ENCODE results near the gene NABP2.
"Not testable (repeated sequence)": the region's sequence is repeated elsewhere in the genome, so short reads cannot be mapped to it uniquely, and the experiment has no call there.

Gene NABP2

GRCh38 chr12:56224102-56224701 lies at the start of gene NABP2:
Gene NABP2, plus strand, starts transcription at chr12:56224342. Its CDS starts 515 bp downstream, at chr12:56224857.
- peak; percentile 97 to 98 for DNase-seq

DNA sequence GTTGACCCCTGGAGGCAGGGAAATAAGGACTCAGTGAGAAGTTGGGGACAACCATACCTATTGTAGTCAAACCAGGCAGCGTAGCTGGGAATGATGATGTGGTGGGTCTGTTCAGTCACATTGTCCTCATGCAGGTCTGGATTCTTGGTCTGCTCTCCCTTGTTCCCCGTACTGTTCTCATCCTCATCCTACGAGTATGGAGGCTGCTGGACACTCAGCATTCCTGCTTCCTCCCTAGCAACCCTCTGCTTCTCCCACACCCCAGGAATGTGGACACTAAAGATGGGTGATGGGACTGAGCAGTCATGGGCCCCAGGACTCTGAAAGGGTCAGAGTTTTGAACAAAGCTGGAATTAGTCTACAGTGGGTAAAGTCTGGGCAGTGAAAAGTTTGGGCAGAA lies 45.8 kb upstream of the NABP2 start:
- DNase-seq, result no peak

GRCh38 chr12:56186957-56187356 lies 37.2 kb upstream of the NABP2 start:
- DNase-seq, result no peak

- DNase-seq, result no peak
Observed at GRCh38 chr12:56188131-56188777, 35.9 kb upstream of the NABP2 start.

DNA sequence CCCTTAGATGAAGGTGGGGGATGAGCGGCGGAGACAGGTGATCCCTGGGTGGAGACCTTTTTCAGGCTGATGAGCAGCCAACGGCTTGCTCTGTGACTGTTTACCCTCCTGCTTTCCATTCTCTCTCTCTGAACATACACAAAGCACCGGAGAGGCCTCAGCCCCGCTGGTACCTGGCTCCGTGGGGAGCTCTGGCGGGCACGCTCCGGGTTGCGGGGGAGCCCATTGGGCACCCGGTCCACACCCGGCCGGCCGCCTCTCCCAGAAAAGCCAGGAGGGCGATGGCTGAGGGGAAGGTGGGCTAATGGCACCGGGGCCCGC lies 35.4 kb upstream of the NABP2 start:
- DNase-seq, result peak in 1 of 2 donors; percentile 40

DNA sequence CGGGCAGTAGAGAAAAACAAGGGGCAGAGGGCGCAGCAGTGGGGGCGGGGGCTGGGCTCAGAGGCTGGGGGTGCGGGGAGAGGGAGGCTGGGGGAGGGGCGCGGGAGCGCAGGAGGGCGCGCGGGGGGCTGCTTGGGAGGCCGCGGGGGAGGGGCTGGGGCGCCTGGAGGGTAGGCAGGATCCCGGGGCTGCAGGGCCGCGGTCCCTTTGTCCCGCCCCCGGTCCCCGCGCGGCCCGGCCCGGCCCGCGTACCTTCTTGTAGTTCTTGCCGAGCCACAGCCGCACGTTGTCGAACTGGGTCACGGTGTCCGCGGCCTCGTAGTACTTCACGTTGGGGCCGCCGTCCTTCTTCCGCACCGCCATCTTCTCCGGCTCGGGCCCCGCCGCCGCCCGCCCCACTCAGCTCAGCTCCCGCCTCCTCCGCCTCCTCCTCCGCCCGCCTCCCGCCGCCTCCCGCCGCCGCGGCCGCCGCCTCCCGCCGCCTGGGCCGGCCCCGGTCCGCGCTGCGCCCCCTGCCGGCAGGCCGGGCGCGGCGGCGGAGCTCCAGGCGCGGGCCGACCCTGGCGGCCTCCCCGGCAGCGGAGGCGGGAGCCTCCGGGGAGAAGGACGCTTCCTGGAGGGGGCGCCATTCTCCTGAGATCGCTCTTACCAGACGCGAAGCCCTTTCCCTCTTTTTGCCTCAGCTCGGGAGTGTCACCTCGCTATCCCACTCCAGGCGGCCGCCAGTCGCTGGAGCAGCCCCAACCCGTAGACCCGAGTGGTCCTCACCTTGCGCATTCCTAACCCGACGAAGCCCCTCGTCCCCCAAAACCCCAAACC lies 34.8 kb upstream of the NABP2 start, which contains the start of gene SMARCC2:
Gene SMARCC2, minus strand, starts transcription at position 385 of the 819 bp plus-strand sequence. Its CDS starts 22 bp downstream, at position 363.
- DNase-seq, result peak; percentile 63 to 69

DNA sequence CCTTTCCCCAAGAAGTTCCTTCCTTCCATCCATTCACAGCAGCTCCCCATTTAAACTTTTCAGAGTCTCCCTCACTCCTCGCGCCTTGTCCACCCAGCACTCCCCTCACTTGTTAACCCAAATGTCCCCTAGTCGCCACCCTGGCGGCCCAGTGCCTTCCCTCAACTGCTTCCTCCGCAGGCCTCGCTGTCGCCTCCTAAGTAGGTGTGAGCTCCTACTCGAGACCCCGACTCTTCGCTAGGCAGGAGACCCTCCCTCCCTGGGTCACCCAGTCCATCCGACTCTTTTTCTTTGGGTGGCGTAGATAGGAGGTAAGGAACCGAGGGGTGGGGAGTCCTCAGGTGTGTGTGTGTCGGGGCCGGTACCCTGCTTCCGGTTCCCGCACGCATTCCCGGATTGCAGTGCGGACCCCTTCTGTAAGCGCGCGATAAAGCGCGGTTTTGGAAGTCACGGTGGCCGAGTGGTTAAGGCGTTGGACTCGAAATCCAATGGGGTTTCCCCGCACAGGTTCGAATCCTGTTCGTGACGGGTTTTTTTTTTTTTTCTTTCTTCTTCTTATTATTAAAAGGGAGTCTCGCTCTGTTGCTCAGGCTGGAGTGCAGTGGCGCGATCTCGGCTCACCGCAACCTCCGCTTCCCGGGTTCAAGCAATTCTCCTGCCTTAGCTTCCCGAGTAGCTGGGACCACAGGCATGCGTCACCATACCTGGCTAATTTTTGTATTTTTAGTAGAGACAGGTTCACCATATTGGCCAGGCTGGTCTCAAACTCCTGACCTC lies 34.0 kb upstream of the NABP2 start:
- DNase-seq, result peak; percentile 40 to 56

DNA sequence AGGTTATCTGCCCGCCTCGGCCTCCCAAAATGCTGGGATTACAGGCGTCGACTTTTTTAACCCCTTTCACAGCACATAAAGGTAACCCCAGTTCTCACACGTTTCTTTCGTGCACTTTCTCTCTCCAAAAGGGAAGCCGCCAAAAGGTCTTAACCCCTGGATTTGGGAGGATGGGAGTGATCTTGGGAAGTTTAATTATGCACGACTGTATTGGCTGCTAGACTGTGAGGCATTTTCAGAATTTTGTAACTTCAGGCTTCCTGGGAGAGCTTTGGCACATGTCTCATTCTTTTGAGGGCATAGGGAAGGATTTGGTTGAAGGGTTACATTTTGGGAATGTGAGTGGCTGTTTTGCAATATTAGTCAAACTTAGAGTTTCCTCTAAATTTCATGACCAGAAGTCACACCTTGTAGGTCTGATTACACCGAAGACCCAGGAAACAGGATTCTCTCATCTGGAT lies 33.4 kb upstream of the NABP2 start:
- no peak for DNase-seq

GRCh38 chr12:56192582-56192981 lies 31.6 kb upstream of the NABP2 start:
- no peak for DNase-seq

DNA sequence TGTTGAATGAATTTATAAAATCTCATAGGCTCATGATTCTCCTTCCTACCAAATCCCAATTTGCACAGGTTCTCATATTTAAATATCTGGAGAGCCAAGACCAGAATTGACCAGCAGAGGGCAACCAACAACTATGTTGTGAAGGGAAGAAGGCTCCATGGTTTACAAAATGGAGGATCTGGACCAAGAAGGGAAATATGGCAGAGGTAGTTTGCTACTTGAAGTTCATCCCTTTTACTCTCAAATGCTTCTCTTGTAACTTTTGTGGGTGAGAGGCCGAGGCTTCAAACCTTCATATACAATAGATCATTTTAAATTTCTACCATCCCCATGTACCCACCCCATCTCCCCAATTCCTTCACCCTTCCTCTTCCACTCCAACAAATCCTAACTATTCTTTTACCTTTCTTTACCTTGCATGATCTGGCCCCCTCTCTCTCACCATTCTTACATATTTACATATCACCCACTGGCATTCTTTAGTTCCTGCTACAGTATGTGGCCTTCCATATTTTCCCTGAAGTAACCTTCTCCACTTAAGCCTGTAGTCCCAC lies 31.0 kb upstream of the NABP2 start:
- DNase-seq, result peak; percentile 32 to 74

GRCh38 chr12:56196818-56197550 lies 27.2 kb upstream of the NABP2 start:
- DNase-seq, result not testable (repeated sequence)

DNA sequence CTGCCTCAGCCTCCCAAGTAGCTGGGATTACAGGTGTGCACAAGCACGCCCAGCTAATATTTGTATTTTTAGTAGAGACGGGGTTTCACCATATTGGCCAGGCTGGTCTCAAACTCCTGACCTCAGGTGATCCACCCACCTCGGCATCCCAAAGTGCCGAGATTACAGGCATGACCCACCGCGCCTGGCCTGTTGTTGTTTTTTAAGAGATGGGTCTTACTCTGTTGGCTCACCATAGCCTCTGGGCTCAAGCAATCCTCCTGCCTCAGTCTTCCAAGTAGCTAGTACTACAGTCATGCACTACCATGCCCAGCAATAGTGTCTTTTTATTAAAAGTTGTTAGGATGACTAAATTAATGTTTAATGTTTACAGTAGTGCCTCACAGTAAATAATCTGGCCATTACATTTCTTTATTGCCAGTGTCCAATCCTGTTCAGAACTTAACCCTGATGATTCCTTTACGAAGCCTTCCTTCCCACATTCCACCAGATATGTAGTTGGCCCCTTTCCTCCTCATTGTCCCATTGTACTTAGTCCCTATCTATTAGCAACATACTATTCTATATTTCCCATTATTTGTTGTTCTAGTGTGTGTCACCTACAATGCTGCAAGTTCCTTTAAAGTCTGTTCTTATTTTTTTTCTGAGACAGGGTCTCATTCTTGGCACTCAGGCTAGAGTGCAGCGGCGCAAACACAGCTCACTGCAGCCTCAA lies 26.1 kb upstream of the NABP2 start:
- no peak for DNase-seq

DNA sequence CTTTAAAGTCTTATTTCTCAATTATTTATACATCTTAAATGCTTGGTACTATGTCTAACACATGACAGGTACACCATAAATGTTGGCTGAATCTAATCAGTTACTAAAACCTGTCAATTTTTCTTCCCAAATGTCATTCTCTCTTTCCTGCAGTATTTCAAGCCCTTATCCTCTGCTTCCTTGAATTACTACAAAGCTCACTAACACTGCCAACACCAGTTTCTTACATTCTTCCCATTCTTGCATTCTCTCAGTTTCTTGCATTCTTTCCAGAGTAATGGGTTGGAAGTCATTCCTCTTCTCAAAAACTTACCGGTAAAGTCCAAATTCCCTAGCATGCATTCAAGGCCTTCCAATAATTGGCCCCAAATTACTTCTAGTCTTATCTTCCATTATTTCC lies 25.3 kb upstream of the NABP2 start:
- DNase-seq, result no peak

DNA sequence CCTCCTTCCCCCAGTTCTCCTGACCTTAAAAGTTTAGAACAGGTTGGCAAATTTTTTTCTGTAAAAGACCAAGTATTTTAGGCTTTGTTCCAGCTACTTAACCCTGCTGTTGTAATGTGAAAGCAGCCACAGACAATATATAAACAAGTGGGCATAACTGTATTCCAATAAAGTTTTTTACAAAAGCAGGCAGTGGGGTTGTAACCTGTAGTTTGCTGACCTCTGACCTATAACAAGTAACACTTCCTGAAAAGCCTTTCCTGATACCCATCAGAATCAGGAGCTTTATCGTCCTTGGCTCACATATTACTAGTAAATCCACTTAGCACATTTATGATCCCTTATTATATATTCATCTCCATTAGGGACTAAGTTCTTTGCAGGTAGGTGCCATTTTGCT lies 21.8 kb upstream of the NABP2 start:
- no peak for DNase-seq

DNA sequence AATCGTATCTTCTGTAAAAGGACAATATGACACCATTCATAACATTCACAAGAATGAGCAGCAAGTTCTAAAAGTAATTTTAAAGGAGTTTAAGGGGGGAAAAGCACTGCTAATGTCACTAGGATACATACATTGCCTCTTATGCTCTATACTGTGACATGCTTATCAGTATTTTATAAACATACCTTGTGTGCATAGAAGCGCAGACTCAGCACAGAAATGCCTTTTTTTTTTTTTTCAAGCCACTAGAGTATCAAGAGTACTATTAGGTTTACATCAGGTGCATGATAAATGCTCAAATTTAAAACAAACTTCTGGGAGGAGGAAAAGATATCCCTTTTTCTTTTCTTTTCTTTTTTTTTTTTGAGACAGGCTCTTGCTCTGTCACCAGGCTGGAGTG lies 21.3 kb upstream of the NABP2 start:
- no peak for DNase-seq

DNA sequence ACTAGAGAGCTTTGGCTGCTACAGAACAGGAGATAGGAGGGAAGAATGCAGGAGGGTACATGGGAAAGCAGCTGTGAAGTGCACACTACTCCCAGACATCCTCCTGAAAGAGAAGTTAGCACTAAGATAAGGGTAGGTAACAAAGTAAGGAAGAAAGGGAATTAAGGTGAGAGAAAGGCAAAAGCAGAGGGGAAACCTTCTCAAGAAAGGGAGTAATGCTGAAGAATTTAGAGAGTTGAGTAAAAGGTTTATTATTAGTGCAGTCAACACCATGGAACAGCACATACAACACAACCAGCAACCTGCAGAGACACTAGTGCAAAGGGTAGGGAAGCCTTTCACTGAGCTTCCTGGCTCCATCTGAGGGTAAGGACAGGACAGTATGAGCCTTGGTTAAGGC lies 19.9 kb upstream of the NABP2 start:
- DNase-seq, result no peak

- no peak for DNase-seq
Observed at GRCh38 chr12:56205445-56205844, 18.7 kb upstream of the NABP2 start.

GRCh38 chr12:56206452-56207166 lies 17.5 kb upstream of the NABP2 start:
- peak in 1 of 2 donors; percentile 10 for DNase-seq

DNA sequence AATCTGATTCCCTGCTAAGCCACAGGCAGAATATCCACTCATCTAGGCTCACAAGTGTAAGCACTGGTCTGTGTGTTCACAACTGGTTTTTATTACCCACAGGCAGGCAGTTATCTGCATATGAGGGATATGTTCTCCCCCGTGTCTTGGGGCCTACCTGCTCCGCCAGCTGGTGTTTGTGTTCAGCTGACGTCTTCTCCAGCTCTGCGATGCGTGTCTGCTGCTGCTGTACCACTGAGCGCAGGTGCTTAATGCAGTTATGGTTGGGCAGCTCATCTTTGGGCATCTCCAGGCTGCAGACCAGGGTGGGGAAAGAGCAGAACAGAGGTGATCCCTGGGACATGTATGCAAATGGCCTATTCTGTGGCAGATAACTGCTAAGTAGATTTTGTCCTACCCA lies 16.1 kb upstream of the NABP2 start:
- no peak for DNase-seq

DNA sequence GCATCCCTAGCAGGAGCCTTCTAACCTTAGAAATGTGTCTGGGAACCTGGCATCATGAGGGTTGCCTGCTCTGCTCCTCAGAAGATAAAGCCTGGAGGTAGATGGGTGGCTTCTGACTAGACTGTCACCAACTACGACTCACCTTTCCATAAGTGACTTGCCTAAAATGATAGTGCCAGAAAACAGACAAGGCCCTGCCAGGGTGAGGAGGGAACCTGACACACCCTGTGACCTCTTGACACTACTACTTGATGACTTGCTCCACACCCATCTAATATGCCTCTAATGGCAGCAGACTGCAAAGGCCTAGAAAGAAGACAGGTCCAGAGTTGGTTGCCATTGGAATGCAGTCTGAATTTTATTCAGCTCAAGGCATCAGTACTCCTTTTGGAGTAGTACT lies 11.8 kb upstream of the NABP2 start:
- no peak for DNase-seq

GRCh38 chr12:56213878-56214277 lies 10.3 kb upstream of the NABP2 start:
- no peak for DNase-seq

Data from hippocampal formation (tissue), 2 donors.